HepG2 (cell line): ENCODE measurements around the gene RIF1. TPM values are rescaled to one million over a fixed set of nuclear protein-coding genes. Genes with fewer than 3 reads are reported as not detected.
A peak's percentile ranks its signal among the peaks of the same experiment; 100 is the strongest.

Experiments
- ATF3 ChIP-seq: sonication (generic); formaldehyde crosslinking; IDR thresholded peaks from 2 replicates; pipeline ENCODE4 v1.4.0; 2020; ENCODE audit warnings: missing genetic modification reagents
- BATF2 ChIP-seq: sonication (generic); formaldehyde crosslinking; IDR thresholded peaks from 2 replicates; pipeline ENCODE4 v1.8.0; 2022; ENCODE audit warnings: mild to moderate bottlenecking, missing genetic modification reagents, moderate library complexity
- BRF2 ChIP-seq: sonication (generic); formaldehyde crosslinking; IDR thresholded peaks from 2 replicates; pipeline ENCODE4 v1.8.1; 2022; ENCODE audit warnings: mild to moderate bottlenecking, missing genetic modification reagents
- MZF1 ChIP-seq: sonication (generic); formaldehyde crosslinking; IDR thresholded peaks from 2 replicates; pipeline ENCODE4 v1.8.1; 2023; ENCODE audit warnings: mild to moderate bottlenecking, missing genetic modification reagents, borderline replicate concordance
- NKX3-1 ChIP-seq: sonication (generic); formaldehyde crosslinking; IDR thresholded peaks from 2 replicates; pipeline ENCODE4 v1.5.0; 2020; ENCODE audit warnings: missing genetic modification reagents
- PRMT3 ChIP-seq: sonication (generic); formaldehyde crosslinking; IDR thresholded peaks from 2 replicates; pipeline ENCODE4 v1.8.1; 2022; ENCODE audit warnings: low read depth, mild to moderate bottlenecking, moderate library complexity, missing genetic modification reagents, borderline replicate concordance
- PTBP1 ChIP-seq: fragments of 200-400 bp; formaldehyde crosslinking; IDR thresholded peaks from 2 replicates; pipeline ENCODE4 v1.6.1; 2018; ENCODE audit warnings: low read length, low read depth; ENCODE audit not compliant: poor library complexity, severe bottlenecking
- RORA ChIP-seq: sonication (generic); formaldehyde crosslinking; IDR thresholded peaks from 2 replicates; pipeline ENCODE4 v1.5.0; 2020; ENCODE audit warnings: mild to moderate bottlenecking, missing genetic modification reagents, moderate library complexity
- SAP130 ChIP-seq: IDR thresholded peaks from 2 replicates; pipeline ENCODE4 v1.6.1; 2016; ENCODE audit warnings: low read depth
- SIX4 ChIP-seq: sonication (generic); formaldehyde crosslinking; IDR thresholded peaks from 2 replicates; pipeline ENCODE4 v1.4.0; 2020; ENCODE audit warnings: missing genetic modification reagents
- TRIM22 ChIP-seq: fragments of 450-650 bp; IDR thresholded peaks from 2 replicates; pipeline ENCODE4 v1.6.1; 2017
- ZBTB4 ChIP-seq: sonication (generic); formaldehyde crosslinking; IDR thresholded peaks from 2 replicates; pipeline ENCODE4 v1.4.0; 2020; ENCODE audit warnings: missing genetic modification reagents, mild to moderate bottlenecking, borderline replicate concordance
- ZBTB42 ChIP-seq: sonication (generic); formaldehyde crosslinking; IDR thresholded peaks from 2 replicates; pipeline ENCODE4 v1.5.0; 2020; ENCODE audit warnings: mild to moderate bottlenecking, missing genetic modification reagents
- ZFP82 ChIP-seq: sonication (generic); formaldehyde crosslinking; IDR thresholded peaks from 2 replicates; pipeline ENCODE4 v1.5.1; 2020; ENCODE audit warnings: mild to moderate bottlenecking, missing genetic modification reagents, borderline replicate concordance
- ZFYVE20 ChIP-seq: sonication (generic); formaldehyde crosslinking; IDR thresholded peaks from 2 replicates; pipeline ENCODE4 v1.8.0; 2023; ENCODE audit warnings: low read depth, mild to moderate bottlenecking, moderate library complexity, missing genetic modification reagents, borderline replicate concordance
- ZMAT5 ChIP-seq: sonication (generic); formaldehyde crosslinking; IDR thresholded peaks from 2 replicates; pipeline ENCODE4 v1.5.0; 2020; ENCODE audit warnings: mild to moderate bottlenecking, low read depth, missing genetic modification reagents, borderline replicate concordance
- ZNF446 ChIP-seq: sonication (generic); formaldehyde crosslinking; IDR thresholded peaks from 2 replicates; pipeline ENCODE4 v1.5.0; 2020; ENCODE audit warnings: mild to moderate bottlenecking, missing genetic modification reagents
- ZNF468 ChIP-seq: sonication (generic); formaldehyde crosslinking; IDR thresholded peaks from 2 replicates; pipeline ENCODE4 v1.8.0; 2022; ENCODE audit warnings: mild to moderate bottlenecking, moderate library complexity, missing genetic modification reagents
- ZNF605 ChIP-seq: sonication (generic); formaldehyde crosslinking; IDR thresholded peaks from 2 replicates; pipeline ENCODE4 v1.8.0; 2022; ENCODE audit warnings: mild to moderate bottlenecking, missing genetic modification reagents
- ZNF670 ChIP-seq: sonication (generic); formaldehyde crosslinking; IDR thresholded peaks from 2 replicates; pipeline ENCODE4 v1.8.0; 2022; ENCODE audit warnings: mild to moderate bottlenecking, missing genetic modification reagents, borderline replicate concordance
- ZNF782 ChIP-seq: sonication (generic); formaldehyde crosslinking; IDR thresholded peaks from 2 replicates; pipeline ENCODE4 v1.4.0; 2020; ENCODE audit warnings: missing genetic modification reagents, mild to moderate bottlenecking, borderline replicate concordance
- polyA plus RNA-seq, 8 experiments: library from polyadenylated mRNA; depleted of rRNA in 3 of 8; stranded (reverse) in 7 of 8; unstranded in 1 of 8; fragments of >200 nt; fragmentation: Illumina TruSeq in 4 of 8; extraction: Trizol in 4 of 8; gene quantifications; 2 replicates each; pipeline versions ENCODE4 v1.2.1 to v1.2.3, GENCODE V29; 2011 to 2016; ENCODE audit warnings: low read depth in 4 of 8, missing spikeins in 1 of 8, mixed read lengths in 1 of 8; ENCODE audit not compliant: insufficient read depth in 1 of 8
- total RNA-seq, 5 experiments: library from RNA; depleted of rRNA; stranded (reverse); fragments of >200 nt; fragmentation: Illumina TruSeq; extraction: Trizol; gene quantifications; 2 replicates each; pipeline ENCODE4 v1.2.3, GENCODE V29; 2016; ENCODE audit warnings: low read depth in 1 of 5

The RIF1 gene
- total and polyA plus RNA-seq, 2 of the 13 experiments (the other 11 are each of a cell fraction or from before 2014, with no cell fraction given) = 12.1 to 73.6 TPM

GRCh38 chr2:151409601-151410484 lies at the start of gene RIF1 (continued):
- TF ChIP-seq PTBP1 = peak; percentile 85
- TF ChIP-seq ZNF670 (CRISPR knock-in tag) = peak; percentile 94; the same call in 1 of the 2 replicates
- no peak for TF ChIP-seq ZNF468 (CRISPR knock-in tag)
- TF ChIP-seq RORA (CRISPR knock-in tag) = no peak
- peak; percentile 58; the same call in 1 of the 2 replicates for TF ChIP-seq PRMT3 (CRISPR knock-in tag)
- peak; percentile 63; the same call in 1 of the 2 replicates for TF ChIP-seq BATF2
- peak; percentile 92 for TF ChIP-seq SAP130 (CRISPR knock-in tag)
- peak; percentile 95 for TF ChIP-seq ZNF605 (CRISPR knock-in tag)
- peak; percentile 76 for TF ChIP-seq BRF2 (CRISPR knock-in tag)
- TF ChIP-seq ZBTB4 = peak; percentile 47; the same call in 1 of the 2 replicates
- TF ChIP-seq MZF1 (CRISPR knock-in tag) = peak; percentile 18; the same call in 1 of the 2 replicates
- 0 out of 2 replicates have a peak, but pooled peaks have one; percentile 63 for TF ChIP-seq ZFYVE20 (CRISPR knock-in tag)
- TF ChIP-seq TRIM22 = no peak
- peak; percentile 79 for TF ChIP-seq ZFP82 (CRISPR knock-in tag)
- TF ChIP-seq NKX3-1 = peak; percentile 44
- no peak for TF ChIP-seq ZMAT5 (CRISPR knock-in tag)
- peak; percentile 93; the same call in 1 of the 2 replicates for TF ChIP-seq ZNF446 (CRISPR knock-in tag)
- peak; percentile 92; the same call in 1 of the 2 replicates for TF ChIP-seq ZBTB42 (CRISPR knock-in tag)
- 0 out of 2 replicates have a peak, but pooled peaks have one; percentile 27 for TF ChIP-seq ATF3 (CRISPR knock-in tag)
- peak; percentile 41; the same call in 1 of the 2 replicates for TF ChIP-seq SIX4 (CRISPR knock-in tag)
- TF ChIP-seq ZNF782 = peak; percentile 95
